ENCODE data around the gene GARNL3. TPM values are rescaled to one million over a fixed set of nuclear protein-coding genes. Genes with fewer than 3 reads are reported as not detected.

GARNL3 gene
- total RNA-seq, 2 experiments from 2014 or later: 0.63 to 1.8 TPM

DNA sequence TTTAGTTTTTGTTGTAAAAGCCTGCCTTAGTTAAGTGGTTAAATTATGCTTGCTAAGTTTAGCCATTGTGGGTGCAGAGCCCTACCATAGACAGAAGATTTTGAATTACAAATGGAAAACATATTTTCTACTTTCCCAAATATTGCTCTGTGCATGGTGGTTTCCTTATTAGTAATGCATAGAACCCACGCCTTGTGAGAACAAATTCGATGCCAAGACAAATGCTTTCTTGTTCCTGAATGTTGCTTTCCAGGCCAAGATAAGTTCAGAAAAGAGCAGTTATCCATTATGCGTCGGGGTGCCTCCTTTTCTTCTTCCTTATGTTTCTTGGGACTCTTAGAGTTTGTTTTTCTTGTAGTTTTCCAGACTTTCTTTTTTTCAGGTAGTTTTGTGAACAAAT lies 31.0 kb upstream of the GARNL3 start:
- no peak overlapping the region for H3K4me3 ChIP-seq (ENCODE audit: low read length)
- no peak overlapping the region for H3K27ac ChIP-seq (ENCODE audit: low read depth in 1 of 2, low read length in 2 of 2)
- intact Hi-C loops (cut with DNase I, micrococcal nuclease): no loop called here
- Mint-ChIP-seq H3K27ac (no peak overlapping the region), H3K9me3 (no peaks in the 10 kb centered on the region), H3K36me3 (ENCODE audit: low read depth) (no peaks in the 10 kb centered on the region), H3K4me1 (ENCODE audit: low read depth) (no peaks in the 10 kb centered on the region), H3K4me3 (no peak overlapping the region), H3K27me3 (peaks cover 81% of the 10 kb centered on the region)
- H3K27me3 ChIP-seq (ENCODE audit: control insufficient read depth in 1 of 2, insufficient read depth in 2 of 2, low read length in 2 of 2): peaks cover 2 to 38% of the 10 kb centered on the region in 2 experiments
- H3K4me1 ChIP-seq (ENCODE audit: insufficient read depth, low read length): no peaks in the 10 kb centered on the region
- H3K36me3 ChIP-seq (ENCODE audit: insufficient read depth, low read length): no peaks in the 10 kb centered on the region
- TF ChIP-seq, protein P1, sequence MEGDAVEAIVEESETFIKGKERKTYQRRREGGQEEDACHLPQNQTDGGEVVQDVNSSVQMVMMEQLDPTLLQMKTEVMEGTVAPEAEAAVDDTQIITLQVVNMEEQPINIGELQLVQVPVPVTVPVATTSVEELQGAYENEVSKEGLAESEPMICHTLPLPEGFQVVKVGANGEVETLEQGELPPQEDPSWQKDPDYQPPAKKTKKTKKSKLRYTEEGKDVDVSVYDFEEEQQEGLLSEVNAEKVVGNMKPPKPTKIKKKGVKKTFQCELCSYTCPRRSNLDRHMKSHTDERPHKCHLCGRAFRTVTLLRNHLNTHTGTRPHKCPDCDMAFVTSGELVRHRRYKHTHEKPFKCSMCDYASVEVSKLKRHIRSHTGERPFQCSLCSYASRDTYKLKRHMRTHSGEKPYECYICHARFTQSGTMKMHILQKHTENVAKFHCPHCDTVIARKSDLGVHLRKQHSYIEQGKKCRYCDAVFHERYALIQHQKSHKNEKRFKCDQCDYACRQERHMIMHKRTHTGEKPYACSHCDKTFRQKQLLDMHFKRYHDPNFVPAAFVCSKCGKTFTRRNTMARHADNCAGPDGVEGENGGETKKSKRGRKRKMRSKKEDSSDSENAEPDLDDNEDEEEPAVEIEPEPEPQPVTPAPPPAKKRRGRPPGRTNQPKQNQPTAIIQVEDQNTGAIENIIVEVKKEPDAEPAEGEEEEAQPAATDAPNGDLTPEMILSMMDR (IDR thresholded peaks at IDR 0.05): no peak
- no peaks in the 10 kb centered on the region for H3K9me3 ChIP-seq (ENCODE audit: control insufficient read depth in 1 of 2, insufficient read depth in 1 of 2, low read length in 2 of 2)
- ATAC-seq (ENCODE audit: poor library complexity) (no peak), DNase-seq (no peak)
- ChIA-PET CTCF (no interaction called here), POLR2A (no interaction called here)

GRCh38 chr9:127233989-127234388 lies 30.6 kb upstream of the GARNL3 start:
- intact Hi-C loops (cut with DNase I, micrococcal nuclease): no loop called here
- Mint-ChIP-seq H3K36me3 (ENCODE audit: low read depth) (no peaks in the 10 kb centered on the region), H3K27me3 (peaks cover 78% of the 10 kb centered on the region), H3K4me3 (no peak overlapping the region), H3K4me1 (ENCODE audit: low read depth) (no peaks in the 10 kb centered on the region), H3K27ac (no peak overlapping the region), H3K9me3 (no peaks in the 10 kb centered on the region)
- DNase-seq: no peak
- no peak for ATAC-seq (ENCODE audit: poor library complexity)
- H3K4me1 ChIP-seq (ENCODE audit: insufficient read depth, low read length): no peaks in the 10 kb centered on the region
- no peak overlapping the region for H3K4me3 ChIP-seq (ENCODE audit: low read length)
- no peaks in the 10 kb centered on the region for H3K36me3 ChIP-seq (ENCODE audit: insufficient read depth, low read length)
- no peak overlapping the region for H3K27ac ChIP-seq (ENCODE audit: low read depth in 1 of 2, low read length in 2 of 2)
- ChIA-PET CTCF (no interaction called here), POLR2A (no interaction called here)
- H3K9me3 ChIP-seq (ENCODE audit: control insufficient read depth in 1 of 2, insufficient read depth in 1 of 2, low read length in 2 of 2): no peaks in the 10 kb centered on the region
- TF ChIP-seq, protein P1 (IDR thresholded peaks at IDR 0.05): no peak
- H3K27me3 ChIP-seq (ENCODE audit: control insufficient read depth in 1 of 2, insufficient read depth in 2 of 2, low read length in 2 of 2): peaks cover 2 to 38% of the 10 kb centered on the region in 2 experiments

DNA sequence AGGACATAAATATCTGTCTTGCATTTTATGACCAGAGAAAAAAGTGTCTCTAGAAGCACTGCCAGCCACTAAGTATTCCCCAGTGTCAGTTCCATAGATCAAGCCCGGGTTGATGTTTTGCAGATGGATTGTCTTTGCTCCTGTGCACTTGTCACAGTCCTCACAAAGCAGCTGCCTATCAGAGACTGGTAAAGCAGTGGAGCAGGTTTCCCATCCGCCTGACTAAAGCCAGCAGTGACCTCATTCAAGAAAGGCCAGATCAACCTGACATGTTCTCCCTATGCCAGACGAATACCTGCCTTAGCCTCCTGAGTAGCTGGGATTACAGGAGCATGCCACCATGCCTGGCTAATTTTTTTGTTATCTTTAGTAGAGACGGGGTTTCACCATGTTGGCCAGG lies 26.8 kb upstream of the GARNL3 start:
- H3K27me3 Mint-ChIP-seq: peaks cover 51% of the 10 kb centered on the region
- no peak overlapping the region for H3K27ac ChIP-seq (ENCODE audit: low read depth in 1 of 2, low read length in 2 of 2)
- no peaks in the 10 kb centered on the region for H3K9me3 ChIP-seq (ENCODE audit: control insufficient read depth in 1 of 2, insufficient read depth in 1 of 2, low read length in 2 of 2)
- no peak overlapping the region for H3K4me3 ChIP-seq (ENCODE audit: low read length)
- no peaks in the 10 kb centered on the region for H3K36me3 ChIP-seq (ENCODE audit: insufficient read depth, low read length)
- H3K36me3 Mint-ChIP-seq (ENCODE audit: low read depth): no peaks in the 10 kb centered on the region
- H3K27ac Mint-ChIP-seq: no peak overlapping the region
- DNase-seq (no peak), ATAC-seq (ENCODE audit: poor library complexity) (no peak)
- intact Hi-C loops (cut with DNase I, micrococcal nuclease): no loop called here
- H3K4me3 Mint-ChIP-seq: no peak overlapping the region
- H3K27me3 ChIP-seq (ENCODE audit: control insufficient read depth in 1 of 2, insufficient read depth in 2 of 2, low read length in 2 of 2): peaks cover 2 to 18% of the 10 kb centered on the region in 2 experiments
- H3K9me3 Mint-ChIP-seq: no peaks in the 10 kb centered on the region
- CTCF ChIA-PET: no interaction called here
- TF ChIP-seq, protein P1 (IDR thresholded peaks at IDR 0.05): no peak
- H3K4me1 Mint-ChIP-seq (ENCODE audit: low read depth): no peaks in the 10 kb centered on the region
- POLR2A ChIA-PET: no interaction called here
- no peaks in the 10 kb centered on the region for H3K4me1 ChIP-seq (ENCODE audit: insufficient read depth, low read length)

Data from CD4-positive, alpha-beta T cell (primary cell).